Esophagus muscularis mucosa (tissue), 4 donors: Measurements from ENCODE around the gene MAP4K5. TPM values are rescaled to one million over a fixed set of nuclear protein-coding genes. Genes with fewer than 3 reads are reported as not detected.

ENCODE experiments used
- DNase-seq: peaks from one replicate; pipeline ENCODE4 v3.0.0-alpha.2; 2017; ENCODE audit errors: extremely low spot score
- H3K27ac ChIP-seq, 4 donors: fragments of 200-600 bp; sonication (generic); replicated peaks in 1 of 4; 1 replicate in 3 of 4; 2 replicates in 1 of 4; pipeline ENCODE4 v1.5.1; 2016 to 2019; ENCODE audit warnings: mild to moderate bottlenecking in 1 of 4
- H3K27me3 ChIP-seq, 4 donors: fragments of 200-600 bp; sonication (generic); one replicate each; pipeline versions ENCODE4 v1.5.1 to v1.6.0; 2016 to 2019
- H3K36me3 ChIP-seq, 4 donors: fragments of 200-600 bp; sonication (generic); one replicate each; pipeline ENCODE4 v1.5.1; 2016 to 2019
- H3K4me1 ChIP-seq, 4 donors: fragments of 200-600 bp; sonication (generic); one replicate each; pipeline ENCODE4 v1.5.1; 2016 to 2019
- H3K4me3 ChIP-seq, 4 donors: fragments of 200-600 bp; sonication (generic); 1 replicate in 2 of 4; 2 replicates in 2 of 4; pipeline ENCODE4 v1.5.1; 2016 to 2019; ENCODE audit warnings: mild to moderate bottlenecking in 4 of 4, moderate library complexity in 1 of 4
- H3K9me3 ChIP-seq, 4 donors: fragments of 200-600 bp; sonication (generic); 1 replicate in 3 of 4; 2 replicates in 1 of 4; pipeline ENCODE4 v1.5.1; 2016 to 2019
- EP300 ChIP-seq: sonication (generic); formaldehyde crosslinking; IDR thresholded peaks from one replicate; pipeline ENCODE4 v1.6.1; 2017; ENCODE audit warnings: antibody characterized with exemption
- POLR2A ChIP-seq: fragments of 450-650 bp; IDR thresholded peaks from one replicate; pipeline ENCODE4 v1.6.1; 2017; ENCODE audit warnings: antibody characterized with exemption, moderate library complexity, mild to moderate bottlenecking, low read depth
- POLR2AphosphoS5 ChIP-seq, 2 donors: sonication (generic); formaldehyde crosslinking; IDR thresholded peaks; one replicate each; pipeline ENCODE4 v1.6.1; 2017; ENCODE audit warnings: antibody characterized with exemption in 2 of 2
- WGBS: methylation state at CpG from one replicate; pipeline ENCODE4 v1.1.5; 2018; 5-methylcytosine and 5-hydroxymethylcytosine counted together
- intact Hi-C: fragments of 100-400 bp; cut with DNase I; formaldehyde crosslinking; loops from one replicate; pipeline ENCODE4 v1.15.1; 2023
- total RNA-seq, 4 donors: library from RNA; depleted of rRNA; stranded (reverse); fragments of >200 nt; gene quantifications; one replicate each; pipeline versions ENCODE4 v1.1.0 to v1.2.1, GENCODE V29; 2016
- TF ChIP-seq, protein P1 (sequence below), 3 experiments: fragments of 200-600 bp in 2 of 3; fragments of 450-650 bp in 1 of 3; sonication (generic) in 2 of 3; IDR thresholded peaks; one replicate each; pipeline ENCODE4 v1.5.1; 2017 to 2019; ENCODE audit warnings: antibody characterized with exemption in 3 of 3, mild to moderate bottlenecking in 2 of 3, moderate library complexity in 1 of 3

The MAP4K5 gene
- total RNA-seq, 4 donors from 2014 or later, result 84.4 to 108 (median 91.2) TPM

DNA sequence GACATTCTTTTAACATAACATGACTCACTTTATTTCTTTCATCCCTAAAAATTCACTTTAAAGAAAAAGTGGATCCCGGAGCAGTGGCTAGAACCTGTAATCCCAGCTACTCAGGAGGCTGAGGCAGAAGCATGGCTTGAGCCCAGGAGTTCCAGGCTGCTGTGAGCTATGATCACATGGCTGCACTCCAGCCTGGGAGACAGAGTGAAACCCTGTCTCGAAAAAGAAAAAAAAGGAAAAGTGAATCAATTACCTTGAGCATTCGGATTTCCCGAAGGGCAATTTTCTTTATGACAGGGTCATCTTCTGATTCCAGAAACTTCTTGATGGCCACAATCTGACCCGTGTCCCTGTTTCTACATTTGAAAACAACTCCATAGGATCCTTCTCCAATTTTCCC is 136.9 kb downstream of the MAP4K5 start:
- WGBS, result 69% methylated on average over 5 of the region's 5 CpGs
- intact Hi-C loops, result loop anchor here (5.0 to 10.0 kb wide), 2 partner anchors 51 to 137 kb away; partner anchors contain the start of gene MAP4K5
- Histone ChIP-seq H3K27me3 (peaks cover 0 to 5% (median 0%) of the 10 kb centered on the region in 4 donors), H3K36me3 (no peaks in the 10 kb centered on the region), H3K9me3 (no peaks in the 10 kb centered on the region), H3K27ac (peak overlapping the region in 3 of 4 donors; percentile 78 to 89 (median 86)), H3K4me1 (peaks cover 7 to 36% (median 29%) of the 10 kb centered on the region in 4 donors), H3K4me3 (peak overlapping the region; percentile 68 to 93 (median 76))
- TF ChIP-seq, protein P1, sequence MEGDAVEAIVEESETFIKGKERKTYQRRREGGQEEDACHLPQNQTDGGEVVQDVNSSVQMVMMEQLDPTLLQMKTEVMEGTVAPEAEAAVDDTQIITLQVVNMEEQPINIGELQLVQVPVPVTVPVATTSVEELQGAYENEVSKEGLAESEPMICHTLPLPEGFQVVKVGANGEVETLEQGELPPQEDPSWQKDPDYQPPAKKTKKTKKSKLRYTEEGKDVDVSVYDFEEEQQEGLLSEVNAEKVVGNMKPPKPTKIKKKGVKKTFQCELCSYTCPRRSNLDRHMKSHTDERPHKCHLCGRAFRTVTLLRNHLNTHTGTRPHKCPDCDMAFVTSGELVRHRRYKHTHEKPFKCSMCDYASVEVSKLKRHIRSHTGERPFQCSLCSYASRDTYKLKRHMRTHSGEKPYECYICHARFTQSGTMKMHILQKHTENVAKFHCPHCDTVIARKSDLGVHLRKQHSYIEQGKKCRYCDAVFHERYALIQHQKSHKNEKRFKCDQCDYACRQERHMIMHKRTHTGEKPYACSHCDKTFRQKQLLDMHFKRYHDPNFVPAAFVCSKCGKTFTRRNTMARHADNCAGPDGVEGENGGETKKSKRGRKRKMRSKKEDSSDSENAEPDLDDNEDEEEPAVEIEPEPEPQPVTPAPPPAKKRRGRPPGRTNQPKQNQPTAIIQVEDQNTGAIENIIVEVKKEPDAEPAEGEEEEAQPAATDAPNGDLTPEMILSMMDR (IDR thresholded peaks at IDR 0.05), result no peak
- TF ChIP-seq POLR2AphosphoS5 (IDR thresholded peaks at IDR 0.05) (no peak), EP300 (no peak), POLR2A (no peak)
- peak; percentile 47 for DNase-seq

DNA sequence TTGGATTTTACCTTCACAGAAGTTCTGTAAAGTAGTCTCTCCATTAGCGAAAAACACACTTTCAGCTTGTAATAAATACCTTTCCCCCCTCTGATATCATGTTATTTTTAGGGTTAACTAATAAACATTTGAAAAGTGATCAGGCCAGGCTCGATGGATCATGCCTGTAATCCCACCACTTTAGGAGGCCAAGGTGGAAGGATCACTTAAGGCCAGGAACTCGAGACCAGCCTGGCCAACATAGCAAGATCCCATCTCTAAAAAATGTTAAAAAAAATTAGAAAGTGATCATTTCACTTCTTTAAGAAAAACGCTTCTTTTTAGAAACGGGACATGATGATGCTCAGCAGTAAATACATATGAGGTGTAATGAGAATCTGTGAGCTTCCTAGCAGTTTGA is 137.7 kb downstream of the MAP4K5 start:
- peaks cover 0 to 5% (median 0%) of the 10 kb centered on the region in 4 donors for H3K27me3 ChIP-seq
- no peaks in the 10 kb centered on the region for H3K36me3 ChIP-seq
- no peak for DNase-seq
- H3K4me1 ChIP-seq, result peaks cover 7 to 30% (median 26%) of the 10 kb centered on the region in 4 donors
- intact Hi-C loops, result loop anchor here (5.0 to 10.0 kb wide), 2 partner anchors 50 to 138 kb away; partner anchors contain the start of gene MAP4K5
- H3K4me3 ChIP-seq, result no peak overlapping the region
- no peak overlapping the region for H3K27ac ChIP-seq
- no peak for TF ChIP-seq POLR2A
- TF ChIP-seq POLR2AphosphoS5 (IDR thresholded peaks at IDR 0.05), result no peak
- no peaks in the 10 kb centered on the region for H3K9me3 ChIP-seq
- WGBS, result 89% methylated on average over 5 of the region's 5 CpGs

DNA sequence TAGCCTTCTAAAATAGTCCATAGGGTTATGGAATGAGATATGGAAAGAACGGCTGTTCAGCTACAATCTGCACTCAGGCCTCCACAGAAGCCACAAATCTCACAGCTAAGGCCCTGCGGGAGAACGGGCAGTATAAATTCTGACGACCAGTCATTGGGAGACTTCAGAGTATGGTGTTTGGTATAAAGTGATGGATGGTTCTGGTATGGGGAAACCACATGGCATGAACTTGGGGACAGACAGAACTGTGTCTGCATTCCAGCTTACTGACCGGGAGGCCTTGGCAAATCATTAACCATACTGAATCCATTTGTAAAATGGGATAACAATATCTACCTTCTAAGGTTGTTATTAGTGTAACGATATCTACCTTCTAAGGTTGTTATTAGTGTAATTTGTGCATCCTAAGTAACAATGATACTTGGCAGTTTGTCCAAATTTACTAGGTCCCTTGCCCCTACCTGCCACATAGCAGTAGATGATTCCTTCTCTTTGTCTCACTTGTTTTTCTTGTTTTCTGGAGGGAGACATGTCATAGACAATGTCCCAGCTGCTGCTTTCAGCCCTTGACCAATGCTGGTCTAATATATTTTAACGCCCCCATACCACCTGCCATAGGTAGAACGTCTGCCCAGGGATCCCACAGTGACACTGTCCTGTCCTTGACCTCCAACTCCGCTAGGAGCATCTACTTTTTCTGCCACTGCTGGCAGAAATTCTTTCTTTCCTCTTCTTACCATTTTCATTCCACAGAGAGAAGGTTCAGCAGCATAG is 142.5 kb downstream of the MAP4K5 start:
- DNase-seq, result no peak
- Histone ChIP-seq H3K4me3 (no peak overlapping the region), H3K27me3 (no peaks in the 10 kb centered on the region), H3K27ac (no peak overlapping the region), H3K36me3 (no peaks in the 10 kb centered on the region), H3K4me1 (peaks cover 0 to 7% (median 1%) of the 10 kb centered on the region in 4 donors), H3K9me3 (no peaks in the 10 kb centered on the region)
- WGBS, result 90% methylated on average over 9 of the region's 9 CpGs
- TF ChIP-seq, protein P1 (IDR thresholded peaks at IDR 0.05), result no peak
- TF ChIP-seq POLR2A (no peak), EP300 (no peak), POLR2AphosphoS5 (IDR thresholded peaks at IDR 0.05) (no peak)
- intact Hi-C loops, result loop anchor here (10.0 kb wide), 1 partner anchor 45 kb away; no protein-coding TSS in a partner anchor

DNA sequence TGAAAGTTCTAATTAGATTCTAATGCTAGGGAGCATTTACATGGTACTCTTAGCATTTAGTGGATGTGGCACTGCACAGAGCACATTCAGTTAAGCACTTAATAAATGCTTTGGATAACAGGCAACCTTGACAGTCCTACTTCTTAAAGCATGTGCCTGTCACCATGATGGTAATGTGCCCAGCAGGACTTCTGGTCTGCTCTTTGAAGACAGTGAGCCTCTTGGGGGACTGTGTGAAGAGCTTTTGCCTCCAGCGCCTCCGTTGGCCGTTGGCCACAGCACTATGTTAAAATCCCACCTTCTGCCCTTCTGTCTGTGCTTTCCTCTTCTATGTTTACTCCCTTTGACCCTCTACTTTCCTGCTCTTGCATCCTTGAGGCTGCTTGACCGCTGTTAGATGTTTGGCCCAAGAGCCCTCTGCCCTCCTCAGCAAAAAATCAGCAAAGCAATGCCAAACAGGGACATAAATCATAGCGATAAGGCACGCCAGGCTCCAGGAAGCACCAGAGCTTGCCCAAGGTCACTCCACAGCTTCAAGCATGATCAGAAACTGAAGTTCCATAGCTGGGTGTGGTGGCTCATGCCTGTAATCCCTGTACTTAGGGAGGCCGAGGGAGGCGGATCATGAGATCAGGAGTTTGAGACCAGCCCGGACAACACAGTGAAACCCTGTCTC is 144.0 kb downstream of the MAP4K5 start:
- intact Hi-C loops, result no loop called here
- TF ChIP-seq, protein P1 (IDR thresholded peaks at IDR 0.05), result no peak
- TF ChIP-seq EP300 (no peak), POLR2AphosphoS5 (IDR thresholded peaks at IDR 0.05) (no peak), POLR2A (no peak)
- no peak overlapping the region for H3K4me3 ChIP-seq
- H3K27me3 ChIP-seq, result no peaks in the 10 kb centered on the region
- H3K4me1 ChIP-seq, result no peaks in the 10 kb centered on the region
- H3K27ac ChIP-seq, result no peak overlapping the region
- DNase-seq, result no peak
- 80% methylated on average over 9 of the region's 9 CpGs for WGBS
- no peaks in the 10 kb centered on the region for H3K9me3 ChIP-seq
- no peaks in the 10 kb centered on the region for H3K36me3 ChIP-seq

DNA sequence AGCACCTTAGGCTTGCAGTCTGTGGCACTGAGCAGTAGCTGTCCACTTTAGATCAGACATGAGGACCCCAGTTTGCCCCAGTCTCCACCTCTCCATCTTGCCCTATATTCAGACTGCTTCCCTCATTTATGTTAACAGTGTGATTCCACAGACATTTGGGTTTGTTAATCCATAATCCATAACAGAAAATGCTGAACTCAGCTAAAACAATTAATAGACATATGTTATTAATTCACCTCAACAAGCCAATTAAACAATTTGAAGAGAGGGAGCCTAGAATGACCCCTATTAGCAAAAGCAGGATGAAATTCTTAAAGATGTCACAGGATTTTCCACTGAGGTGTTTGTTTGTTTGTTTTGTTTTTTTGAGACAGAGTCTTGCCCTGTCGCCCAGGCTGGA is 144.8 kb downstream of the MAP4K5 start:
- no peaks in the 10 kb centered on the region for H3K36me3 ChIP-seq
- 80% methylated on average over 1 of the region's 1 CpG for WGBS
- intact Hi-C loops, result no loop called here

More for the DNA sequence above, 144.8 kb downstream of the MAP4K5 start:
- Histone ChIP-seq H3K4me1 (no peaks in the 10 kb centered on the region), H3K9me3 (no peaks in the 10 kb centered on the region), H3K4me3 (no peak overlapping the region), H3K27ac (no peak overlapping the region), H3K27me3 (no peaks in the 10 kb centered on the region)
- no peak for DNase-seq
- TF ChIP-seq, protein P1 (IDR thresholded peaks at IDR 0.05), result no peak
- no peak for TF ChIP-seq EP300
- no peak for TF ChIP-seq POLR2A
- TF ChIP-seq POLR2AphosphoS5 (IDR thresholded peaks at IDR 0.05), result no peak
